Natural killer cell treated with Interleukin-12 subunit alpha and Interleukin-12 subunit beta and Interleukin-15 and Interleukin-18, amount 100 ng/mL, for 72 hours (primary cell): ENCODE data around the gene CAMSAP1. TPM values are rescaled to one million over a fixed set of nuclear protein-coding genes. Genes with fewer than 3 reads are reported as not detected.

Experiments used
- ATAC-seq, 2 donors: fragments of 150-1000 bp; cut with Tn5 transposase in 1 of 2; sonication (Bioruptor Pico), chemical (Tn5 transposase) in 1 of 2; 2 replicates each; pipeline ENCODE4 v1.10.0; 2021
- DNase-seq: peaks from one replicate; pipeline ENCODE4 v3.0.0; 2022; ENCODE audit warnings: low spot score
- H3K27ac Mint-ChIP-seq, 2 donors: 1 replicate in 1 of 2; 2 replicates in 1 of 2; pipeline ENCODE4 v1.8.0; 2022; ENCODE audit warnings: mixed read lengths in 2 of 2, mild to moderate bottlenecking in 1 of 2, moderate library complexity in 1 of 2
- H3K27me3 Mint-ChIP-seq, 2 donors: 1 replicate in 1 of 2; 2 replicates in 1 of 2; pipeline ENCODE4 v1.8.0; 2022; ENCODE audit warnings: mixed read lengths in 2 of 2
- H3K36me3 Mint-ChIP-seq: one replicate; pipeline ENCODE4 v1.8.0; 2022; ENCODE audit warnings: mixed read lengths
- H3K4me1 Mint-ChIP-seq, 2 donors: 1 replicate in 1 of 2; 2 replicates in 1 of 2; pipeline ENCODE4 v1.8.0; 2022; ENCODE audit warnings: low read depth in 2 of 2, mixed read lengths in 2 of 2, mild to moderate bottlenecking in 1 of 2
- H3K4me3 Mint-ChIP-seq: one replicate; pipeline ENCODE4 v1.8.0; 2022; ENCODE audit warnings: mixed read lengths
- H3K9me3 Mint-ChIP-seq: 2 replicates; pipeline ENCODE4 v1.8.0; 2022; ENCODE audit warnings: mixed read lengths
- total RNA-seq, 2 donors: library from RNA; stranded (reverse); gene quantifications; one replicate each; pipeline ENCODE4 v1.2.3, GENCODE V29; 2022

Gene CAMSAP1
- total RNA-seq, 2 donors from 2014 or later = 23.4 to 25.5 TPM

DNA sequence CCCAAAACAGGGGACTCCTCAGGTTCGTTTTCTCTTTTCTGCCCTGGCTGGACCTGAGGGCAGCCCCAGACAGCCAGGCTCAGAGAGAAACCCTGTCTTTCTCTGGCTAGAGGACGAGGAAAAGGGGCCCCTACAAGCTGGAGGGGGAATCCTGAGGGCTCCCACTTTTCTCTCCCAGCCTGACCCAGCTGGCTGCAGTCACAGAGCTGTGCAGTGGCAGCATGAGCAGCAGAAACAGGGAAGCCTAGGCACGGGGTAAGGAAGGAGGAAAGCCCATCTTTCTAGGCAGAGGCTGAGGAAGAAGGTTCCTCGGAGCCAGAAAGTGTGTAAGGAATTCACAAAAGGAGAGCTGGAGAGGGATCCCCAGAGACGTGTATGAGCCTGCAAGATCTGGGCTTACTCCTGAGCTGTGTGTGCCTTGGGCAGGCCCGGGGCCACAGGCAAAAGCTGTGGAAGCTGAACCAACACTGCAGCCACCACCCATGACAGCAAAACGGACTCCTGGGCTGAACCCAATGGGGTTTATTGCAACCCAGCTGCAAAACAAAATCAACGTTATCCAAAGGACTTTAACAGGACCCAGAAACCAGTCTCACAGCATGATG is 16.2 kb downstream of the CAMSAP1 start:
- DNase-seq (no peak), ATAC-seq (no peak)
- H3K36me3 Mint-ChIP-seq = no peaks in the 10 kb centered on the region
- H3K27ac Mint-ChIP-seq = no peak overlapping the region
- H3K27me3 Mint-ChIP-seq = no peaks in the 10 kb centered on the region
- no peak overlapping the region for H3K4me3 Mint-ChIP-seq
- H3K9me3 Mint-ChIP-seq = no peaks in the 10 kb centered on the region
- peaks cover 29 to 48% of the 10 kb centered on the region in 2 donors for H3K4me1 Mint-ChIP-seq

DNA sequence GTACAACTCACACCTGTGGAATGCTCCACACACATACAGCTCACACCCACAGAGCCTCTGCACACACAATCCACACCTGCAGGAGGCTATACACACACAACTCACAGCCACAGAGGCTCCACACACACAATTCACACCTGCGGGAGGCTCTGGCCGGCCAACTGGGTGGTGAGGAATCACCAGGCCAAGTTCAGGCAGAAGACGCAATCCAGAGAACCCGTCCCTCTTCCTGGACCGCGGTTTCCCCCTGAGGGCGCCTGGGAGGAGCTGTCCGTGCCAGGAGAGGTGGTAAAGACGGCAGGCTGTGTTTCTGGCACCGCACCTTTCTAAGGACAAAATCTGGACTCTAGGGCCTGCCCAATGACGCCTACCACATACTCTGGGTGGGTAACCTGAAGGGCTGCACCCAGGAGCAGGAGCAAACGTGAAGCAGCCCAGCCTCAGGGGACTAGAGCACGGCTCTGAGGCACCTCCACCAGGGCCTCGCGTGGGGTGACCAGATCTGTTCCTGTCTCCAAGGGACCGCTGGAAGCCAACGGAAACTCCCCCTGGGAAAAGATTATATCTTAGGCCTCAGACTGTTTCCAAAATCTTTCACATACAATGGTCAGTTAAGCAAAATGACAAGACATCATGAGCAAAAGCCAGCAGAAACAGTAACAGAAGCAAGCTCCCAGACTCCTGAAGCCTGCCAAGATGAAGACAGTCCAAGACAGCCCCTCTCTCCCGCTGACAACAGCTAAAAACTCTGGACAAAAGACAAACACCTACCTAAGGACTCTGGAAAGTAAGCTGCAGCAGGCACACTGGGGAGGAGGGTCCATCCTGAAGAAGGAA is 16.9 kb downstream of the CAMSAP1 start:
- H3K27ac Mint-ChIP-seq = no peak overlapping the region
- no peaks in the 10 kb centered on the region for H3K27me3 Mint-ChIP-seq
- DNase-seq = no peak
- no peak for ATAC-seq
- H3K9me3 Mint-ChIP-seq = no peaks in the 10 kb centered on the region
- H3K4me3 Mint-ChIP-seq = no peak overlapping the region
- no peaks in the 10 kb centered on the region for H3K36me3 Mint-ChIP-seq
- H3K4me1 Mint-ChIP-seq = peaks cover 28 to 52% of the 10 kb centered on the region in 2 donors

DNA sequence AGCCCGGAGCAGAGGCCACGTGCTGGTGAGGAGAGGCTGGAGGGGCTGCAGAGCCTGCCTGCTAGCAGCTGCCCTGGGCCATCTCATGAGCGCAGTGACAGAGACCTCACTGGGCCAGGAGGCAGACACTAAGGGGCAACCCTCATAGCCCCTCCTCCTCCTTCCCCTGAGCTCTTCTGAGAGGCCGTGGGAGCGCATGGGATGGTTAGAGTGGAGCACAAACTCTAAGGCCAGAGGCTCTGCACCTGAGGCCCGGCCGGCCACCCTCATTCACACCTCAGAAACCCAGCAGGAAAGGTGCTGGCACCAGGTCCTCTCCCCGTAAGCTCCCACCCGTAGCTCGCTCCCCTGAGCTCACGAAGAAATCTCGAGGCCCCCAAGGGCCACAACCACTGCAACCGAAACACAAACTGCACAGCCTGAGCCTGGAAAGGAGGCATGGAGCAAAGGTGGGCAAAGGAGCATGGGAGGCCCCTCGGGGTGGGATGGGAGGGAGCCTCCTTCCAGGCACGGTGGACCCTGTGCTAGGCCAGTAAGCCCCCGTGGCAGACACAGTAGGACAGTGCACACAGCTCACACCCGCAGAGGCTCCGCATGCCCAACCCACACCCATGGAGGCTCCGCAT is 17.7 kb downstream of the CAMSAP1 start:
- H3K27ac Mint-ChIP-seq = no peak overlapping the region

DNA sequence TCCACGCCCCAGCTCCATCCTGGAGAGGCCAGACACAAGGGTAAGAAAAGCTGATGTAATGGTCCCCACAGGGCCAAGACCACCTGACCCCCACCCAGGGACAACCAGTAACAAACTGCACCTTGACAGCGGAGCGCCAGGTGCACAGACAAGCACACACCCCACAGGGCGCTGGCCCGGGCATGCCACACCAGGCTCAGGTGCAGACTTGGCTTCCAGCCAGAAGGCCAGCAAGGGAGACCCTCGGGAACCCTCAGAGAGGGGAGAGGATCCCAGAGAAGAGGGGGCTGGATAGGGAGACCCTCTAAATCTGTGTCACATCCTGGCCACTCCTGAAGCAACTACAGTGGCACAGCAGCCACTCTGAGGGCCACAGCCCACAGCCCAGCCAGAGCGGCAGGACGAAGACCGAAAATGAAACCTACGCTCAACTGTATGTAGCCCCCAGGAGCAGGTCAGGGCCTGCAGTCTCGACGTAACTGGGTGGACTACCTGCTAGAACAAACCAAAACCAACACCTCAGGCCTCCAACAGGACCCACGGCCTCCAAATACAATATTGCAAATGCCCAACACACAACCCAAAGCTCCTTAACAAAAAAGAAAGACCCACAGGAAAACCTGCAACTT is 18.5 kb downstream of the CAMSAP1 start:
- DNase-seq = no peak
- ATAC-seq = peak; percentile 47 to 55
- Mint-ChIP-seq H3K4me3 (peak overlapping the region; percentile 26), H3K27me3 (no peaks in the 10 kb centered on the region), H3K9me3 (no peaks in the 10 kb centered on the region), H3K4me1 (peaks cover 38 to 56% of the 10 kb centered on the region in 2 donors), H3K27ac (no peak overlapping the region), H3K36me3 (no peaks in the 10 kb centered on the region)

More for the DNA sequence above, 17.7 kb downstream of the CAMSAP1 start:
- no peaks in the 10 kb centered on the region for H3K9me3 Mint-ChIP-seq
- ATAC-seq (no peak), DNase-seq (no peak)
- peaks cover 31 to 51% of the 10 kb centered on the region in 2 donors for H3K4me1 Mint-ChIP-seq
- H3K4me3 Mint-ChIP-seq = no peak overlapping the region
- no peaks in the 10 kb centered on the region for H3K36me3 Mint-ChIP-seq
- H3K27me3 Mint-ChIP-seq = no peaks in the 10 kb centered on the region

DNA sequence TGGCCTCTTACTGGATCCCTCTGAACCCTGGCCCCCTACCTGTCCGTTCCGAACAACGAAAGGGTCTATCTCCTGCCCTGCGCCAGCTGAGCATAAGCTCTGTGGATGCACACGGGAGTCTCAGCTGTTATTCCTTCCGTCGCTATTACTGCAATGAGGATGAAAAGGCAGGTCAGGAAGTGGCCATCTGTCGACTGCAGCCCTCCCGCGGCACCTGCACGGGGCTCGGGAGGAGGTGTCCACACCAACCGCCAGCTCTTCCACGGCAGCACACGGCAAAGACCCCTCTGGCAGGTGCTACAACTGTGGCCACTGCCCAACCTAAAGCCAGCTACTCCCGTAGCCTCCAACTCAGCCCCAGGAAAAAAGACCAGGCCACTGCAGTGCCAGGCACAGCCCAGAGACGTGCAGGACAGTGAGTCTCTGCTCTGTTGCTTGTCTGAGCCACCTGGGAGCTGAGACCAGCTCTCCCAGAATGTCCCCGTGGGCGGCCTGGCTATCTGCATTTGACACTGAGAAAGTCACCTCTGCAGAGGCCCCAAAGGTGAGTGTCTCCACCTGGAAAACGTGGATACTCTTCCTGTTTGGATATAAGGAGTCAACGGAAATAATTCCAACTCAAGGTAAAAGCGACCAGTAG is 19.1 kb downstream of the CAMSAP1 start:
- Mint-ChIP-seq H3K27me3 (no peaks in the 10 kb centered on the region), H3K36me3 (no peaks in the 10 kb centered on the region), H3K4me3 (peak overlapping the region; percentile 81), H3K27ac (peak overlapping the region in 1 of 2 donors; percentile 45), H3K4me1 (peaks cover 36 to 51% of the 10 kb centered on the region in 2 donors), H3K9me3 (no peaks in the 10 kb centered on the region)
- ATAC-seq (no peak), DNase-seq (no peak)

DNA sequence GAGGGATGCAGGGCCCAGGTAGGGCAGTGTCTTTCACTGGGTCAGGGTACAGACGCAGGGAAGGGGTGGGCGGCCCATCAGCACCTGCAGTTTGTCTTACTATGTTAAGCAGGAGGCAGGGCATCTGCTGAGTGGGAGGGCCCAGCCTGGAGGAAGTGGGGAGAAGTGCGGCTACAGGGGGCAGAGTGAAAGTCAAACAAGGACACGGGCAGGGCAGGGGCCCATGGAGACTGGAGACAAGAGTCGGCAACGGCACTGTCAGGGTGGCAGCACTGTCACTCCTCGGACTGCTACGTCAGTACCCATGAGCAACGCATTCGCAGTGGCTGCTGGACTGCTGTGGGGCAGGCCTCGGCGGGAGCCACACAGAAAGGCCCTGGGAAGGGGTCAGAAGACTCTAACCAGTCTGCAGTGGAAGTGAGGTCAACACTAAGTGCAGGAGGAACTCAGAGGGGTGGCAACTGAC is 19.7 kb downstream of the CAMSAP1 start:
- Mint-ChIP-seq H3K27ac (peak overlapping the region; percentile 45 to 68), H3K4me3 (peak overlapping the region; percentile 81), H3K4me1 (peaks cover 41 to 46% of the 10 kb centered on the region in 2 donors), H3K9me3 (no peaks in the 10 kb centered on the region), H3K36me3 (no peaks in the 10 kb centered on the region), H3K27me3 (no peaks in the 10 kb centered on the region)
- DNase-seq (peak; percentile 64), ATAC-seq (peak; percentile 82 to 83)

DNA sequence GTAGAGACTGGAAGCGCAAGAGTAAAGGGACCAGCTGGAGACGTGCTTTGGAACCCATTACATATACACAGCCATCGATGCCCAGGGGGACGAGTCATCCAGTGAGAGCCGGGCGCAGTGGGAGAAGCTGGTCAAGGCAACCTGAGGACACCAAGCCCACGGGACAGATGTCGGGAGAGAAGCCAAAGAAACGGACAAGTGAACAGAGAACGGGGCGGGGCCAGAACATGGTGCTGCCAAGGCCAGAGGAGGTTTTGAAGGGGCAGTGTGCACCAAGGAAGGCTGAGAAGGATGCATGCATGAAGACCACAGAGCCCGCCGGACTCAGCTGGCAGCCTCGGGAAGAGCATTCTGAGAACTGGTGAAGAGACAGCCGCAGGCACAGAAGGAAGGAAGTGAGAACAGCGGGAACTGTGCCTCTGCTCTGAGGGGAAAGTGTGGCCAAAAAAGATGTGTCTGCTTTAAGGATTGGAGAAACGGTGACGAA is 20.3 kb downstream of the CAMSAP1 start:
- Mint-ChIP-seq H3K36me3 (no peaks in the 10 kb centered on the region), H3K27me3 (no peaks in the 10 kb centered on the region), H3K4me1 (peaks cover 41 to 46% of the 10 kb centered on the region in 2 donors), H3K27ac (peak overlapping the region; percentile 45 to 68), H3K4me3 (peak overlapping the region; percentile 81), H3K9me3 (no peaks in the 10 kb centered on the region)
- ATAC-seq = peak in 1 of 2 donors; percentile 2
- no peak for DNase-seq

DNA sequence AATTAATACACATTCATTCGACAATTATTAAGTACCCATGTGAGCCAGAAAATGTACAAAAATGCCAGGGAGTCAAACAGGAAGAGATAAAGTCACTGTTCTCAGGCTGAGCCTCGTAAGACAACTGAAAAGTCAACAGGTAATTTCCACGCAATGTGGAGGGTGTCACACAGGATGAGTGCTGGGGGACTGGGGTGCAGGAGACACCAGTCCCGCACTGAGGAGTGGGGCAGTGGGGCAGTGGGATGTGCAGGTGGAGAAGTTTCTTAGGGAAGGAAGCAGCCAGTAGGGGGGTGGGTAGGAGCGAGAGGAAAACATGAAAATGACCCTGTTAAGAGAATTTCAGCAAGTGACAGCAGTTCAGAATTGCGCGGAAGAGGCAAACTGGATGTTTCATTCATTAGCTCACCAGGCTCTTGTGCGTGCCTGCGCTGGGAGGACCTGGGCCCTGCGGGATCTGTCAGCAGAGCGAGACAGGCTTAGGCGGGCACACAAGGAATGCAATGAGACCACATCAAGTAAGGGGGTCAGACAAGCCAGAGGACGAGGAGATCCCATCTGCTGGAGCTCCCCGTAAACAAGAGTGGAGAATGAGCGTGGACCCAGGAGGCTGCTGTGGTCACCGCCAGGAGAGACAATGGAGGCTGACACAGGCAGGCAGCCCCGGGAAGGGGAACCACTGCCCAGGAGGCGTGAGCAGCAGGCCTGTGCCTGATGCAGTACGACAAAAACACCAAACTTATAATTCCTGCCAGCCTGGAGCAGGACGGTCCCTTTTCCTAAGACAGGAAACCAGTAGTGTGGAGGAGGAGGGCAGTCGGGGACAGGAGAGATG is 21.0 kb downstream of the CAMSAP1 start:
- Mint-ChIP-seq H3K4me1 (peaks cover 41 to 43% of the 10 kb centered on the region in 2 donors), H3K27me3 (no peaks in the 10 kb centered on the region), H3K9me3 (no peaks in the 10 kb centered on the region), H3K4me3 (peak overlapping the region; percentile 81), H3K27ac (peak overlapping the region; percentile 45 to 68), H3K36me3 (no peaks in the 10 kb centered on the region)
- DNase-seq (no peak), ATAC-seq (no peak)

DNA sequence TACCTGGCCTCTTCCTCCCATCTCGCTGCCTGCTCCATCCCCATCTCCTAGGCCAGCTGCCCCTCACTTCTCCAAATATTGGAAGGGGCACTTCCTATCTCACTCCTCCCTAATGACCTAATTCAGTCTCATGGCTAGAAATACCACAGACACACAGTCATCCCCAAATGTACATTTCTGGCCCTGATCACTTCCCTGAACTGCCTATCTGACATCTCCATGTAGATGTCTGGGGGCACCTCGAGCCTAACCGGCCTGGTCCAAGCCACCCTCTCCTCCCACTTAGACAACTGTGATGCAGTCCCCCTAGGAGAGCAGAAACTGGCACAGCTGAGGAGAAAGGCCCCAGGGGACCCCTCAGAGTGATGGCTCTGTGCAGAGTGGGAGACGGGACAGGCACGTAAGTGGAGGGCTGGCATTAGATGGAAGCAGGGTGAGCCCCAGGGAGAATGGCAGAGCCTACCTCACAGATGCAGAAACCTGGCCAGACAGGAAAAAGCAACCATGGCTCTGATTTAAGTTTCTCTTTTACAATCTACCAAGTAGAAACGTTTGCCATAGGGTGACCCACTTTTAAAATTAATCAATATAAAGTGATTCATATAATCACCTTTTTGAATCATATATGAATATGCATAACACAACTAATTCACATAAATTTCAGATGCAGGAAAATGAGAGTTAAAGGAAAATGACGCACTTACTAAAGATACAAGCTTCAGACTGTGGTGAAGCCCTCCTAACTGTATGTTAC is 22.1 kb downstream of the CAMSAP1 start:
- Mint-ChIP-seq H3K4me3 (no peak overlapping the region), H3K4me1 (peaks cover 41 to 43% of the 10 kb centered on the region in 2 donors), H3K27ac (no peak overlapping the region), H3K27me3 (no peaks in the 10 kb centered on the region), H3K9me3 (no peaks in the 10 kb centered on the region), H3K36me3 (no peaks in the 10 kb centered on the region)
- DNase-seq (no peak), ATAC-seq (no peak)

DNA sequence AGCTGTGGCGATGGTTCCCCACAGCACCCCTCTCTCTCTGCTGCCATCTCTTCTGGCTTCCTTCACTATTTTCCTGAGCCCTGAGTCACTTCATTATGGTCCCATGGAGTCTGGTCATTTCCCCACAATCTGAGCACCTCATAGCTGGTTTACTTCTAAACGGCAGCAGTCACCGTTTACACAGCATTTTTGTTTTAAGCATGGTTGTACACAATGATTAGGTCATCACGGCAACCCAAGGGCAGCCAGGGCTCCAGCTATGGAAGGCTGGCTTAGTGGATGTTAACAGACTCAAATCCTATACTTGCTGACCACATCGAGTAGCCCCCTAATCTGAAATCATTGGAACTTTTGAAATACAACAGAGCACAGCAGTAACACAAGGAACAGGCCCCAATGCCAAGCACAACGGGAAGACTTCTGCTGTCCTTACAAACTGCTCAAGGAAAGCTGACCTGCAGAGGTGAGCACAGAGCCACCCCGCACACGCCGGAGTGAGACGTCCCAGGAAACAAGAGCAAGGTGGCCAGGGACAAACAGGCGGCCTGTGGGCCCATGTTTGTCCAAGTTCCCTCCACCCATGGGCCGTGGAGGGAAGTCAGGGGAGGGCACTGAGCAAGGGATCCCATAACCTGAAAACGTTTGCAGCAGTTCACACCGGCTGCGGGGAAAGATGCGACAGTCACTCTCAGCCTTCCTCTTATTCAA is 22.9 kb downstream of the CAMSAP1 start:
- peaks cover 41 to 43% of the 10 kb centered on the region in 2 donors for H3K4me1 Mint-ChIP-seq
- H3K27me3 Mint-ChIP-seq = no peaks in the 10 kb centered on the region
- H3K9me3 Mint-ChIP-seq = no peaks in the 10 kb centered on the region
- no peak overlapping the region for H3K4me3 Mint-ChIP-seq
- ATAC-seq (no peak), DNase-seq (no peak)
- H3K36me3 Mint-ChIP-seq = no peaks in the 10 kb centered on the region
- H3K27ac Mint-ChIP-seq = no peak overlapping the region

DNA sequence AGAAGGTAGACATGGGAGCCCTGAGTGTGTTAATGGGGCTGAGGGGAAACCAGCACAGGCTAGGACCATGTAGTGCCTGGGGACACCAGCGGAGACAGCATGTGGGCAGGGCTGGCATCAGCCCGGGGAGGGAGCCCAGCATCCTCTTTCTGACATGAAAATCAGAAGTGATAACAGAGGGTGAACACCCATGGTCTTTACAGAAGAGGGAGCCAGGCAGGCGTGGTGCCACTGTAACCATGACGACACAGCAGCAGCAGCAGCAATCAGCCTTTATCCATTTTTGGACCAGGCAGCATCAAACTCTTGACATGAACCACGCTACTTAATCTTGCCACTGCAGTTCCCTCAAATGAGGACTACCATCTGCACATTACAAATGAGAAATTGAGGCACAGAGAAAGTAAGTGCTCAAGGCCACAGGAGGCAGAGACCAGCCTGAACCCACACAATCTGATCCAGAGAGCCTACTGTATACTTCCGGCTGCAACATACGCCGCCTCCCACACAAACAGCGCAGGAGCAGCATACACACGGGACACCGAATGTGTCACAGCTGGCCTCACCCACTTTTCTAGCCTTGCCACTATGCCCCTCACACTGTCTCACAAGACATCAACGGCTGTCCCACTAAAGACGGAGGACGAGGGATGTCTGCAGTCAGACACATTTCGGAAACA is 23.8 kb downstream of the CAMSAP1 start:
- no peak overlapping the region for H3K4me3 Mint-ChIP-seq
- no peaks in the 10 kb centered on the region for H3K9me3 Mint-ChIP-seq
- peaks cover 41 to 42% of the 10 kb centered on the region in 2 donors for H3K4me1 Mint-ChIP-seq
- ATAC-seq (no peak), DNase-seq (no peak)
- H3K36me3 Mint-ChIP-seq = no peaks in the 10 kb centered on the region
- no peak overlapping the region for H3K27ac Mint-ChIP-seq
- H3K27me3 Mint-ChIP-seq = no peaks in the 10 kb centered on the region
